Natural killer cell (primary cell): ENCODE data around the gene PCDHA3. TPM values are rescaled to one million over a fixed set of nuclear protein-coding genes. Genes with fewer than 3 reads are reported as not detected.
"Not testable (repeated sequence)": the region's sequence is repeated elsewhere in the genome, so short reads cannot be mapped to it uniquely, and the experiment has no call there.

ENCODE experiments used
- ATAC-seq, 3 donors: fragments of 150-1000 bp in 2 of 3; fragments of 200-7000 bp in 1 of 3; cut with Tn5 transposase; 1 replicate in 1 of 3; 2 replicates in 2 of 3; pipeline ENCODE4 v1.10.0; 2021; ENCODE audit warnings: mild to moderate bottlenecking in 2 of 3, moderate library complexity in 2 of 3
- DNase-seq, 2 donors: peaks; one replicate each; pipeline versions ENCODE4 v3.0.0 to v3.0.0-alpha.2; 2013 to 2021; ENCODE audit warnings: mixed read lengths in 1 of 2
- H3K27ac ChIP-seq: one replicate; pipeline ENCODE4 v1.5.1; 2013; ENCODE audit warnings: mild to moderate bottlenecking, low read length
- H3K27me3 ChIP-seq: one replicate; pipeline ENCODE4 v1.6.1; 2013; ENCODE audit warnings: low read length; ENCODE audit not compliant: control insufficient read depth, insufficient read depth
- H3K36me3 ChIP-seq: one replicate; pipeline ENCODE4 v1.6.1; 2013; ENCODE audit warnings: low read length; ENCODE audit not compliant: control insufficient read depth, insufficient read depth
- H3K4me1 ChIP-seq: one replicate; pipeline ENCODE4 v1.6.1; 2013; ENCODE audit warnings: low read length; ENCODE audit not compliant: control insufficient read depth, insufficient read depth
- H3K4me3 ChIP-seq: one replicate; pipeline ENCODE4 v1.5.1; 2013; ENCODE audit warnings: low read length
- H3K9me3 ChIP-seq: one replicate; pipeline ENCODE4 v1.6.1; 2013; ENCODE audit warnings: low read length; ENCODE audit not compliant: control insufficient read depth, insufficient read depth
- H3K27ac Mint-ChIP-seq, 2 donors: one replicate each; pipeline ENCODE4 v1.8.0; 2022; ENCODE audit warnings: mild to moderate bottlenecking in 2 of 2, mixed read lengths in 2 of 2, moderate library complexity in 1 of 2
- H3K27me3 Mint-ChIP-seq, 2 donors: one replicate each; pipeline ENCODE4 v1.8.0; 2022; ENCODE audit warnings: low read depth in 2 of 2, mixed read lengths in 2 of 2
- H3K36me3 Mint-ChIP-seq: one replicate; pipeline ENCODE4 v1.8.0; 2022; ENCODE audit warnings: mixed read lengths
- H3K4me1 Mint-ChIP-seq, 2 donors: one replicate each; pipeline ENCODE4 v1.8.0; 2022; ENCODE audit warnings: mixed read lengths in 2 of 2
- H3K4me3 Mint-ChIP-seq: one replicate; pipeline ENCODE4 v1.8.0; 2022; ENCODE audit warnings: mild to moderate bottlenecking, moderate library complexity, mixed read lengths
- H3K9me3 Mint-ChIP-seq, 2 donors: one replicate each; pipeline ENCODE4 v1.8.0; 2022; ENCODE audit warnings: mixed read lengths in 2 of 2
- CTCF ChIP-seq: fragments of 200-600 bp; IDR thresholded peaks from one replicate; pipeline ENCODE4 v1.8.0; 2022; ENCODE audit warnings: antibody characterized with exemption
- WGBS: methylation state at CpG from one replicate; pipeline ENCODE4 v1.1.7; 2013; ENCODE audit warnings: missing lambda C conversion rate; ENCODE audit not compliant: insufficient coverage; 5-methylcytosine and 5-hydroxymethylcytosine counted together
- intact Hi-C: fragments of 100-400 bp; cut with micrococcal nuclease; formaldehyde crosslinking; loops from one replicate; pipeline ENCODE4 v1.14.2; 2022
- total RNA-seq, 4 donors: library from RNA; stranded (reverse); fragments of 120-200 nt in 1 of 4; gene quantifications; one replicate each; pipeline versions ENCODE4 v1.2.3 to v1.2.4, GENCODE V29; 2013 to 2022

The PCDHA3 gene
- total RNA-seq, 3 donors from 2014 or later (not counting 1 experiment from before 2014, with no cell fraction given): not detected

- intact Hi-C loops: no loop called here
- ATAC-seq (no peak), DNase-seq (no peak)
- H3K27me3 Mint-ChIP-seq: peaks cover 16 to 23% of the 10 kb centered on the region in 2 donors
- Histone ChIP-seq H3K27ac (no peak within 1 kb of the TSS), H3K9me3 (peaks cover 19% of the 10 kb centered on the region), H3K36me3 (no peaks in the 10 kb centered on the region), H3K4me3 (no peak within 1 kb of the TSS), H3K27me3 (peaks cover 14% of the 10 kb centered on the region), H3K4me1 (no peaks in the 10 kb centered on the region)
- no peaks in the 10 kb centered on the region for H3K4me1 Mint-ChIP-seq
- 33% methylated on average over 23 of the region's 27 CpGs for WGBS
- H3K9me3 Mint-ChIP-seq: peaks cover 5 to 16% of the 10 kb centered on the region in 2 donors
- no peak within 1 kb of the TSS for H3K27ac Mint-ChIP-seq
- H3K36me3 Mint-ChIP-seq: peaks cover 13% of the 10 kb centered on the region
- H3K4me3 Mint-ChIP-seq: no peak within 1 kb of the TSS
- no peak for TF ChIP-seq CTCF
Measured at GRCh38 chr5:140827704-140828361, 27.0 kb downstream of the PCDHA3 start, which contains the start of gene PCDHA6. TSS of gene PCDHA6 (plus strand) at chr5:140827960. CDS start at chr5:140828092, 132 bp downstream.

GRCh38 chr5:140828362-140828737 is 27.5 kb downstream of the PCDHA3 start:
- H3K4me3 ChIP-seq: no peak overlapping the region
- H3K27me3 ChIP-seq: peaks cover 17% of the 10 kb centered on the region
- no peak for TF ChIP-seq CTCF
- Mint-ChIP-seq H3K9me3 (peaks cover 8 to 18% of the 10 kb centered on the region in 2 donors), H3K27me3 (peaks cover 18 to 27% of the 10 kb centered on the region in 2 donors), H3K27ac (no peak overlapping the region), H3K4me3 (no peak overlapping the region), H3K36me3 (peaks cover 15% of the 10 kb centered on the region), H3K4me1 (no peaks in the 10 kb centered on the region)
- no peak for DNase-seq
- H3K36me3 ChIP-seq: no peaks in the 10 kb centered on the region
- peaks cover 16% of the 10 kb centered on the region for H3K9me3 ChIP-seq
- H3K4me1 ChIP-seq: no peaks in the 10 kb centered on the region
- 27% methylated on average over 13 of the region's 18 CpGs for WGBS
- no peak overlapping the region for H3K27ac ChIP-seq
- intact Hi-C loops: no loop called here
- ATAC-seq: no peak

GRCh38 chr5:140829511-140830501 is 28.9 kb downstream of the PCDHA3 start:
- H3K36me3 ChIP-seq, H3K4me1 Mint-ChIP-seq, DNase-seq, H3K4me3 ChIP-seq, H3K4me3 Mint-ChIP-seq, H3K9me3 ChIP-seq, H3K27ac Mint-ChIP-seq, H3K4me1 ChIP-seq, H3K27ac ChIP-seq, intact Hi-C loops, ATAC-seq: not testable (repeated sequence)
- Mint-ChIP-seq H3K36me3 (peaks cover 15% of the 10 kb centered on the region), H3K27me3 (peaks cover 22 to 27% of the 10 kb centered on the region in 2 donors), H3K9me3 (peaks cover 9 to 21% of the 10 kb centered on the region in 2 donors)
- peaks cover 15% of the 10 kb centered on the region for H3K27me3 ChIP-seq
- 57% methylated on average over 106 of the region's 106 CpGs for WGBS

- Mint-ChIP-seq H3K9me3 (peaks cover 8 to 15% of the 10 kb centered on the region in 2 donors), H3K4me3 (no peak within 1 kb of the TSS), H3K27ac (no peak within 1 kb of the TSS), H3K4me1 (no peaks in the 10 kb centered on the region), H3K36me3 (peaks cover 8% of the 10 kb centered on the region), H3K27me3 (peaks cover 11 to 12% of the 10 kb centered on the region in 2 donors)
- Histone ChIP-seq H3K27ac (no peak within 1 kb of the TSS), H3K36me3 (no peaks in the 10 kb centered on the region), H3K4me1 (no peaks in the 10 kb centered on the region), H3K4me3 (no peak within 1 kb of the TSS), H3K27me3 (peaks cover 11% of the 10 kb centered on the region), H3K9me3 (peaks cover 10% of the 10 kb centered on the region)
- intact Hi-C loops: no loop called here
- TF ChIP-seq CTCF: no peak
- WGBS: 22% methylated on average over 7 of the region's 8 CpGs
- ATAC-seq: no peak
- no peak for DNase-seq
Measured at GRCh38 chr5:140833993-140834392, 33.1 kb downstream of the PCDHA3 start, which contains the start of gene PCDHA7. TSS of gene PCDHA7 (plus strand) at chr5:140834269. CDS start at chr5:140834384, 115 bp downstream.

- H3K27ac ChIP-seq, H3K4me1 ChIP-seq, DNase-seq, H3K36me3 ChIP-seq, ATAC-seq, H3K36me3 Mint-ChIP-seq, intact Hi-C loops, H3K27ac Mint-ChIP-seq, H3K4me3 Mint-ChIP-seq, H3K4me1 Mint-ChIP-seq, H3K4me3 ChIP-seq, H3K9me3 ChIP-seq: not testable (repeated sequence)
- WGBS: 37% methylated on average over 27 of the region's 38 CpGs
- Mint-ChIP-seq H3K9me3 (peaks cover 8 to 15% of the 10 kb centered on the region in 2 donors), H3K27me3 (peaks cover 11 to 12% of the 10 kb centered on the region in 2 donors)
- H3K27me3 ChIP-seq: peaks cover 11% of the 10 kb centered on the region
Measured at GRCh38 chr5:140834439-140835008, 33.7 kb downstream of the PCDHA3 start.
